Breast epithelium (tissue), 3 donors: Measurements from ENCODE around the gene GIMAP5.

Source experiments
- POLR2A ChIP-seq: fragments of 450-650 bp; IDR thresholded peaks from one replicate; pipeline ENCODE4 v1.6.1; 2016; ENCODE audit warnings: antibody characterized with exemption, mild to moderate bottlenecking, moderate library complexity
- TF ChIP-seq, protein P1 (sequence below), 3 donors: fragments of 450-650 bp; IDR thresholded peaks; one replicate each; pipeline ENCODE4 v1.5.1; 2016 to 2017; ENCODE audit warnings: antibody characterized with exemption in 3 of 3, mild to moderate bottlenecking in 3 of 3, moderate library complexity in 3 of 3

DNA sequence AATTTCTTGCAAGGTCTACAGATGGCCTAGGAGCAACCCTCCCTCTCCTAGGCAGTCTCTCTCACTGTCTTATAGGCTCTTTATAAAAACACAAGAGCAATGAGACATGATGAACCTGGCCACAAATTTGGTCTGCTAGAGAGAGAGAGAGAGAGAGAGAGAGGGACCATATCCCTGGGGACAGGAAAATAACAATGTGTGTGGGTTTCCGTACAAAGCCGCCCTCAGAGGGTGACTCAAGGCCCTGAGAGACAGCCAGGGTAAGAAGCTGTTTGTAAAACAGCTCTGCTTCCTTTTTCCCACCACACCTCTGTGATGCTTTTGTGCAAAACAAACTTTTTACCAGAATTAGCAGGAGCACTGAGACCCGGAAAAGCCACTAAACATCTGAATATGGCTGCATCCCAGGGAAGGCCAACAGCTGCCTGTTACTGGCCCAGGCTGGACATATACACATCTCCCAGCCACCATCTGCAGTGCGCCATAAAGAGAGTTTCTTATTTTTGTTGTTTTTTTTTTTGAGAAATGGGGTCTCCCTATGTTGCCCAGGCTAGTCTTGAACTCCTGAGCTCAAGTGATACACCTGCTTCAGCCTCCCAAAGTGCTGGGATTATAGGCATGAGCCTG lies 18.4 kb downstream of the GIMAP5 start:
- TF ChIP-seq POLR2A = no peak
- TF ChIP-seq, protein P1, sequence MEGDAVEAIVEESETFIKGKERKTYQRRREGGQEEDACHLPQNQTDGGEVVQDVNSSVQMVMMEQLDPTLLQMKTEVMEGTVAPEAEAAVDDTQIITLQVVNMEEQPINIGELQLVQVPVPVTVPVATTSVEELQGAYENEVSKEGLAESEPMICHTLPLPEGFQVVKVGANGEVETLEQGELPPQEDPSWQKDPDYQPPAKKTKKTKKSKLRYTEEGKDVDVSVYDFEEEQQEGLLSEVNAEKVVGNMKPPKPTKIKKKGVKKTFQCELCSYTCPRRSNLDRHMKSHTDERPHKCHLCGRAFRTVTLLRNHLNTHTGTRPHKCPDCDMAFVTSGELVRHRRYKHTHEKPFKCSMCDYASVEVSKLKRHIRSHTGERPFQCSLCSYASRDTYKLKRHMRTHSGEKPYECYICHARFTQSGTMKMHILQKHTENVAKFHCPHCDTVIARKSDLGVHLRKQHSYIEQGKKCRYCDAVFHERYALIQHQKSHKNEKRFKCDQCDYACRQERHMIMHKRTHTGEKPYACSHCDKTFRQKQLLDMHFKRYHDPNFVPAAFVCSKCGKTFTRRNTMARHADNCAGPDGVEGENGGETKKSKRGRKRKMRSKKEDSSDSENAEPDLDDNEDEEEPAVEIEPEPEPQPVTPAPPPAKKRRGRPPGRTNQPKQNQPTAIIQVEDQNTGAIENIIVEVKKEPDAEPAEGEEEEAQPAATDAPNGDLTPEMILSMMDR (IDR thresholded peaks at IDR 0.05) = no peak
